Liver (tissue), 9 donors: ENCODE results near the gene ZMAT5. TPM values are rescaled to one million over a fixed set of nuclear protein-coding genes. Genes with fewer than 3 reads are reported as not detected.

ENCODE experiments used
- DNase-seq: peaks from one replicate; pipeline ENCODE4 v3.0.0-alpha.2; 2017; ENCODE audit warnings: low spot score
- H3K27ac ChIP-seq, 2 donors: one replicate each; pipeline ENCODE4 v1.7.0; 2013; ENCODE audit warnings: inconsistent platforms in 2 of 2, low read length in 2 of 2, control low read depth in 1 of 2, low read depth in 1 of 2, mild to moderate bottlenecking in 1 of 2
- H3K27me3 ChIP-seq, 4 donors: one replicate each; pipeline versions ENCODE4 v1.6.1 to v1.7.0; 2013; ENCODE audit warnings: low read length in 3 of 4, inconsistent platforms in 1 of 4, mild to moderate bottlenecking in 1 of 4, moderate library complexity in 1 of 4; ENCODE audit not compliant: control insufficient read depth in 4 of 4, insufficient read depth in 4 of 4
- H3K36me3 ChIP-seq, 4 donors: one replicate each; pipeline versions ENCODE4 v1.6.1 to v1.7.0; 2013; ENCODE audit warnings: low read length in 3 of 4, mild to moderate bottlenecking in 3 of 4, low read depth in 1 of 4, moderate library complexity in 1 of 4; ENCODE audit not compliant: control insufficient read depth in 4 of 4, insufficient read depth in 3 of 4
- H3K4me1 ChIP-seq, 4 donors: one replicate each; pipeline versions ENCODE4 v1.6.1 to v1.7.0; 2013; ENCODE audit warnings: low read length in 3 of 4, mild to moderate bottlenecking in 3 of 4, moderate library complexity in 1 of 4; ENCODE audit not compliant: control insufficient read depth in 4 of 4, insufficient read depth in 4 of 4
- H3K4me3 ChIP-seq, 3 donors: one replicate each; pipeline versions ENCODE4 v1.6.1 to v1.7.0; 2013; ENCODE audit warnings: low read length in 3 of 3, control low read depth in 1 of 3, low read depth in 1 of 3, mild to moderate bottlenecking in 1 of 3
- H3K9ac ChIP-seq, 2 donors: one replicate each; pipeline ENCODE4 v1.7.0; 2013; ENCODE audit warnings: low read length in 2 of 2, mild to moderate bottlenecking in 2 of 2, moderate library complexity in 2 of 2, control low read depth in 1 of 2, low read depth in 1 of 2
- H3K9me3 ChIP-seq, 4 donors: one replicate each; pipeline versions ENCODE4 v1.6.1 to v1.7.0; 2013; ENCODE audit warnings: low read length in 3 of 4; ENCODE audit not compliant: control insufficient read depth in 4 of 4
- ATF3 ChIP-seq: IDR thresholded peaks from 2 replicates; pipeline ENCODE4 v1.6.1; 2016; ENCODE audit warnings: antibody characterized with exemption
- FOXA1 ChIP-seq: IDR thresholded peaks from 2 replicates; pipeline ENCODE4 v1.6.1; 2016; ENCODE audit warnings: antibody characterized with exemption
- HNF4A ChIP-seq, 2 donors: conservative IDR thresholded peaks; 2 replicates each; pipeline ENCODE4 v1.6.1; 2016; ENCODE audit warnings: antibody characterized with exemption in 2 of 2, mild to moderate bottlenecking in 2 of 2
- HNF4G ChIP-seq: IDR thresholded peaks from 2 replicates; pipeline ENCODE4 v1.6.1; 2016; ENCODE audit warnings: antibody characterized with exemption
- JUND ChIP-seq, 2 donors: IDR thresholded peaks; 2 replicates each; pipeline ENCODE4 v1.6.1; 2016; ENCODE audit warnings: antibody characterized with exemption in 2 of 2
- NR2F2 ChIP-seq: IDR thresholded peaks from 2 replicates; pipeline ENCODE4 v1.6.1; 2016; ENCODE audit warnings: antibody characterized with exemption
- REST ChIP-seq: IDR thresholded peaks from 2 replicates; pipeline ENCODE4 v1.6.1; 2016; ENCODE audit warnings: antibody characterized with exemption, mild to moderate bottlenecking
- SP1 ChIP-seq: IDR thresholded peaks from 2 replicates; pipeline ENCODE4 v1.6.1; 2018; ENCODE audit warnings: antibody characterized with exemption, mild to moderate bottlenecking
- YY1 ChIP-seq: IDR thresholded peaks from 2 replicates; pipeline ENCODE4 v1.6.1; 2016; ENCODE audit warnings: antibody characterized with exemption, mild to moderate bottlenecking
- ZBTB33 ChIP-seq: IDR thresholded peaks from 2 replicates; pipeline ENCODE4 v1.6.1; 2016; ENCODE audit warnings: antibody characterized with exemption
- WGBS: extraction: QIAGEN DNeasy Blood & Tissue Kit; methylation state at CpG from one replicate; pipeline ENCODE4 v1.1.7; 2013; 5-methylcytosine and 5-hydroxymethylcytosine counted together
- polyA plus RNA-seq, 2 donors: library from polyadenylated mRNA; stranded (reverse) in 1 of 2; unstranded in 1 of 2; fragments of 200-250 nt in 1 of 2; fragments of >200 nt in 1 of 2; fragmentation: Nextera tagmentation in 1 of 2; extraction: Ambion mirVana in 1 of 2; gene quantifications; one replicate each; pipeline versions ENCODE4 v1.2.1 to v1.2.3, GENCODE V29; 2013 to 2015
- total RNA-seq, 2 donors: library from RNA; depleted of rRNA; stranded (reverse); fragments of >200 nt; gene quantifications; one replicate each; pipeline ENCODE4 v1.2.3, GENCODE V29; 2014
- TF ChIP-seq, protein P1 (sequence below): IDR thresholded peaks from 2 replicates; pipeline ENCODE4 v1.6.1; 2016; ENCODE audit warnings: antibody characterized with exemption
- donor health status: healthy.
- donor health status: healthy.
- donor health status: healthy.
- donor health status: healthy.
- donor health status: healthy.

Gene ZMAT5
- total and polyA plus RNA-seq, 4 donors, result 9.2 to 18.8 (median 13.5) TPM

DNA sequence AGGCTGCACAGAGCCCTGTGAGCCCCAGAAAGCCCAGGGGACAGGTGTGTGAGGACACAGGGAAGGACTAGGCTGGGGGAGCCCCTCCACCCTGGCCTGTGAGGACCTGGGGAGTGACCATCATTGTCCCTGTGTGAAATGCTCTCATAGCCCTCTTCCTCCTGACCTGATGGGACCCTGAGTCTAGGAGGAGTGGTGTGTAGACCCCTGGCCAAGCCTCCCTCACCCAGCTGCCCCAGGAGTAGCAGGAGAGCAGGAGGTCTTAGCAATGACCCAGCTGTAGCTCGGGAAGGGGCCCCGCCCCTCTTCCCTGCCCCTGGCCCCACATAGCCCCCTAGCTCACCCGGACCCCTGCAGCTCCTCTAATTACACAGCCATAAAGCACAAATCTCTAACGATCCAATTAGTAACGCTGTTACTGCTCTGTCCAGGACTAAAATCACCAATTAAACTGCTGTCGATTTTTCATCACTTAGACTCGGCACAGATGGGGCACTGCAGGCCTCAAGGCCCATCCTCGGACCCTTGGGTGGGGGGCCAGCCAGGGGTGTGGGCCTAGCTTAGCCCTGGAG lies 53.6 kb downstream of the ZMAT5 start:
- TF ChIP-seq SP1 (no peak), JUND (IDR thresholded peaks at IDR 0.05) (no peak), FOXA1 (no peak), ZBTB33 (no peak), NR2F2 (no peak), HNF4G (no peak), REST (no peak), YY1 (no peak), HNF4A (conservative IDR thresholded peaks at IDR 0.05) (no peak)
- Histone ChIP-seq H3K4me3 (no peak overlapping the region), H3K27me3 (peaks cover 0 to 2% (median 0%) of the 10 kb centered on the region in 4 donors), H3K4me1 (no peaks in the 10 kb centered on the region), H3K27ac (no peak overlapping the region), H3K9me3 (no peaks in the 10 kb centered on the region), H3K9ac (no peak overlapping the region), H3K36me3 (no peaks in the 10 kb centered on the region)
- WGBS, result 61% methylated on average over 8 of the region's 8 CpGs
- DNase-seq, result no peak

GRCh38 chr22:29712119-29712518 lies 54.7 kb downstream of the ZMAT5 start:
- 79% methylated on average over 2 of the region's 2 CpGs for WGBS
- Histone ChIP-seq H3K9me3 (no peaks in the 10 kb centered on the region), H3K27me3 (peaks cover 0 to 2% (median 0%) of the 10 kb centered on the region in 4 donors), H3K36me3 (no peaks in the 10 kb centered on the region), H3K4me1 (no peaks in the 10 kb centered on the region), H3K9ac (no peak overlapping the region), H3K4me3 (no peak overlapping the region), H3K27ac (no peak overlapping the region)
- no peak for DNase-seq
- no peak for TF ChIP-seq FOXA1
- no peak for TF ChIP-seq HNF4G
- TF ChIP-seq REST, result no peak
- TF ChIP-seq SP1, result no peak
- no peak for TF ChIP-seq ATF3
- TF ChIP-seq, protein P1, sequence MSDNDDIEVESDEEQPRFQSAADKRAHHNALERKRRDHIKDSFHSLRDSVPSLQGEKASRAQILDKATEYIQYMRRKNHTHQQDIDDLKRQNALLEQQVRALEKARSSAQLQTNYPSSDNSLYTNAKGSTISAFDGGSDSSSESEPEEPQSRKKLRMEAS, result no peak
